HG03135 (cell line): Measurements from ENCODE around the gene AGPAT1.
"Not testable (repeated sequence)": the region's sequence is repeated elsewhere in the genome, so short reads cannot be mapped to it uniquely, and the experiment has no call there.

Experiments used
- ATAC-seq: cut with Tn5 transposase; IDR thresholded peaks from one replicate; pipeline ENCODE4 v1.9.1; 2021; ENCODE audit warnings: mild to moderate bottlenecking, moderate library complexity; ENCODE audit not compliant: unreplicated experiment

Gene AGPAT1, protein sequence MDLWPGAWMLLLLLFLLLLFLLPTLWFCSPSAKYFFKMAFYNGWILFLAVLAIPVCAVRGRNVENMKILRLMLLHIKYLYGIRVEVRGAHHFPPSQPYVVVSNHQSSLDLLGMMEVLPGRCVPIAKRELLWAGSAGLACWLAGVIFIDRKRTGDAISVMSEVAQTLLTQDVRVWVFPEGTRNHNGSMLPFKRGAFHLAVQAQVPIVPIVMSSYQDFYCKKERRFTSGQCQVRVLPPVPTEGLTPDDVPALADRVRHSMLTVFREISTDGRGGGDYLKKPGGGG

DNA sequence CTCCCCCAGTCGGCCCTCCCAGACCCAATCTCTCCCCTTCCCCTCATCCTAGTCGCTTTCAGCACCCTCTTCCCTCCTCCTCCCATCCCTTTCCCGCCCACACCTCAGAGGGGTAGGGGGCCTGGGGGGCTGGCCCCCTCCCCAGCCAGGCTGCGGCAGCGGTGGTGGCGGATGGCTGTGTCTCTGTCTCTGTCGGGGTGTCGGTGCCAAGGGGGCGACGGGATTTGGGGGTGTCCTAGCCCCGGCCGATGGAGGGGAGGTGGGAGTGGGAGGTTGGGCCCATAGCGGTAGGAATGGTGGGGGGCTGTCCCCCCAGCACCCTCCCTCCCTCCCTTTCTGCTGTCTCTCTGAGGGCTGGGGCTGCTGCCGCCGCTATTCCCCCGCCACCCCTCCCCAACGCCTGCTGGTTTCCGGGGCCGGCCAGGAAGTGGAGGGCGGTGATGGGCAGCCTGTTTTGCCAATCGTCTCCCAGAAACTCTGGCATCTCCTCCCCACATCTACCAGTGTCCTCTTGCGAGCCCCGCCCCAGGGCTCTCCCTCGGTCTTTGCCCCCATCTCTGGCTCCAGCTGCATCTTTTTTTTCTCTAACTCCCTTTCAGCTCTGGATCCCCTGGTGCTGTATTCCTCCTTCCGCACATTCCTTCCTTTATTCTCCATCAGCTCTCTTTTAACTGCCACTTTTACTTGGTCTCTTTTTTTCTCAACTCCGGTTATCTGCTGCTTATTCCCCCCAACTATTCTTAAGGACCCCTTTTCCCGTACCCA, at the start of gene AGPAT1:
Gene AGPAT1, minus strand, starts transcription at position 374 of the 765 bp plus-strand sequence. CDS start 4,588 bp downstream, outside the sequence.
- ATAC-seq, result peak; percentile 39

DNA sequence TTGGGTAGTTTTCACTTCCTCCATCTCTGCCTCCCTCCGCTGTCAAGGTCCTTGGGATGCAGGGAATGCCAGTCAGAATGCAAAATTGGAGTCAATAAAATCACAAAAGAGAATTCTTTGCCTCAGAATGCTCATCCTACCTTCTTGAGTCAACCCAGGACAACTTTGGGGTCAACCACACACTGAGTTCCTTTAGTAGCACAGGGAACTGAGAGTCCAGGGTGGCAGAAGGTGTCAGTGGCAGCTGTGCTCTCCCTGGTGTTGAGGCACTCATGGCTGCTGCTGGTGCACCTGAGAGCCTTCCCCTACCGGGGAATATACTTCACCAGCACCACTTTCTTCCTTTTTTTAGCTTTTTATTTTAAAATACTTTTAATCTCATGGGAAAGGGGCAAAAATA, 48.8 kb upstream of the AGPAT1 start:
- ATAC-seq, result no peak

DNA sequence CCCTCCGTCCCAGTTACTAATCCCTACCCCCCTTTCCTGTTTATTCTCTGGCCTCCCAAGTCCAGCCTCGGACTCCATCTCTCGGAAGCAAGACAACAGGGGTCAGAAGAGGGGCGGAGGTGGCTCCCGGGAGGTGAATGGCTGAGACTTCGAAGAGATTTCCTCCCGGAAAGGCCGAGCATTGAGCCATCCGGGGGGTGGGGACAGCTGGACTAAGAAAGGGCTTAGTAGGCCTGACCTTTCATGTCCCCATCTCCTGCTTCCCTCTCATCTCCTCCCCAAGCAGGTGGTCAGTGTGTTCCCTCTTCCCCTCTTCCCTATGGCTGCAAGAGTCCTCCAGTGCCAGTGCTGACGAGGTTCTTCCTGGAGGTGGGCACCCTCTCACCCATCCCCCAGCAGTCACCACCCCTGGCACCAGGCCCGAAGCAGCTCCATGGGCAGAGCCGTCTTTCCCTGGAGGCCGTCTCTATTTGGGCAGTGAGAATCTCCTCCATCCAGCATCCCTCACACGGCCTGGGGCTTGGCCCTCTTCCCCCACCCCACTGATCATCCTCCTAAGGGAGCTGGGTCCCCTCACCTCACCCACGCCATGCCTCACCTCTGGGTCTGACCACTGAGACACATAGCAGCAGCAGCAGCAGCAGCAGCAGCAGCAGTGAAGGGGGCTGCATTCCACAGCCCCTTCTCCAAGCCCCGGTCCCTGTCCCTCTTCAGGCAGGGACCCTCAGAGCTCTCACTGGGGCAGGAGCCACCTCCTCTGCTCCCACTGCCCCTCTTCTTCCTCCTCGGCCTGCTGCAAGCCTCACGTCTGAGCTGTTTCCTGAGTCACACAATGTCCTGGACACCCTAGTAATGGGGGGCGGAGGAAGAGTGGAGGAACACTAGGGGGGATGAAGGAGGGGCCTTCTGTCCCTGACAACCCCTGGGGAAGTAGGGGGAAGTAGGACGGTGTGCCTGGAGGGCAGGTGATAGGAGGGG, 47.7 kb upstream of the AGPAT1 start, which contains the start of gene NOTCH4:
Gene NOTCH4, minus strand, starts transcription at position 810 of the 978 bp plus-strand sequence. Its CDS starts 139 bp downstream, at position 671.
- ATAC-seq, result no peak

DNA sequence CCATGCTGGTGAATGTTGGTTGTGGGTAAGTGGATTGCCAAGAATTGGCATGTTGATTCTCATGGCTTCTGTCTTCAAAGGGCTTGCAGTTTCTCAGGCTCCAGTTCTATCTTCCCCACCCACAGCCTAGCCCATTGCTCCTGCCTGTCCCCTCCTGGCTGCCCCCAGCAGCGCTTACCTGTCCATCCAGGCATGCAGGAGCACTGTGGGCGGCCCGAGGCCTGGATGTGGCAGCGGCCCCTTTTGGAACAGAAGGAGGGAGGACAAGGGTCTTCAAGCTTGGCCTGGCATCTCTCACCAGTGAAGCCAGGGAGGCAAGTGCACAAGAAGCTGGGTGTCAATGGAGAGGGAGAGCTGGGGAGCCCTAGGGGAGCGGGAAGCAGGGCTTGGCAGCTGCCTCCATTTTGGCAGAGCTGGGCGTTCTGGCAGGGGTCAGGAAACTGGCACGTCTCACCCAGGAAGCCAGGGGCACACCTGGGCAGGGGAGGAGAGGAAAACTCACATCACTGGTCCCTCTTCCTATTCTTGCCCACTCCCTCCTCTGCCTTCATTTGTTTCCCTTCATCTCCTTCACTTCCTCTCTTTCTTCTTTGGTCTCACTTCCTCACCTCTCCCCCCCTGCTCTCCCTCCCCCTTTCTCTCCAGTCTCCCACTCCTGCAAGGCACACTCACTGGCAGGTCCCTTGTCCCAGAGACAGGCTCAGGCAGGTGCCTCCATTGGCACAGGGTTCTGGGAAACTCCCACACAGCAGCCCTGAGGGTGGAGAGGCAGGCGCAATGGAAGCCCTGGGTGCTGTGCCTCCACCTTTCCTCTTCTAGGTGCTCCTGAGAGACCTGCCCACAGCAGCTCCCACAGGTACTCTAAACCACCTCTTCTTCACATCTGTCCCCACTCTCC, 46.7 kb upstream of the AGPAT1 start:
- no peak for ATAC-seq

DNA sequence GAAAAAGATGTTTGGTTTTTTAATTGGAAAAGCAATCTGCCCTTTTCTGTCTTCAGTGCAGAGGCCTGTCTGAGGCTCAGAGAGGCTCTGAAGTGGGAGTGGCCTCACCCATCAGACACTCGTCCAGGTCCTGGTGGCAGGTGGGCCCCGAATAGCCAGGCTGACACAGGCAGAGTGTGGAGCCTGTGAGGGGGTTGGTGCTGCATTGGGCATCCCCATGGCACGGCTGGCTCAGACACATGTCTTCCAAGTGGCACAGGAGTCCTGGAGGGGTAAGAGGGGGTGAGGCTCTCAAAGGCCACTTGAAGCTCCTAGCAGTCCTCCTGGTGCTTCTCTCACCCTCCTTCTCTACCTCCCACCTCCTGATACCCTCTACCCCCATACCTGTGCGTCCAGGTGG, 44.1 kb upstream of the AGPAT1 start:
- ATAC-seq, result no peak

DNA sequence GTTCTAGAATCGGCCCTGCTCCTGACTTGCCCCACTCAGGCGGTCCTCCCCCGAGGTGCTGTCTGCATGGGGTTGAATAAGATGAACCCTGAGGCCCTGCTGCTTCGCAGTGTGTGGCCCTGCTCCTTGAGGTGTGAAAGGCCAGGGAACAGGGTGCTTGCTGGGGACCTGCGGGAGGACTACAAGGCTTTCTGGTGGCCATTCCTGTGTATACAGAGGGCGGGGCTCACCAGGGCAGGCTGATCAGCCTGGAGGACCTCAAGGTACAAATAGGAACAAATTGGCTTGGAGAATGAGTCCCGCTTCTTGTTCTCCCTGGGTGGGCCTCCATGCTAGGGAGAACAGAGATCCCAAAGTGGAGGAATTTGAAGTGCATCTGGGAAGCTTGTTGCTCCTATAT, 42.3 kb upstream of the AGPAT1 start:
- ATAC-seq, result no peak

DNA sequence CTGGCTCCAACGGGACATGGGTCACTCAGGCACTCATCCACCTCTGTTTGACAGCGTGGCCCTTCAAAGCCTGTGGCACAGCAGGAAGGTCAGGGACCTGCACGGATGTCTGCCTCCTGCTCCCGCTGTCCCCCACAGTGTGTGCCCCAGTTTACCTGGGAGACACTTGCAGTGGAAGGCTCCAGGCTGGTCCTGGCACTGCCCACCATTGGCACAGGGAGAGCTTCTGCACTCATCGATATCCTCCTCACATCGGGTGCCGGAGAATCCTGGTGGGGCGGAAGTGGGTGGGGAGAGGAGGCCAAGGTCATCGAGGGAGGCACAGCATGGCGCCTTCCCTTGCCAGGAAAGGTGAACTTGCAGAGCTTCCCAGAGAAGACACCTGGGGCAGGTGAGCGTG, 41.1 kb upstream of the AGPAT1 start:
- no peak for ATAC-seq

DNA sequence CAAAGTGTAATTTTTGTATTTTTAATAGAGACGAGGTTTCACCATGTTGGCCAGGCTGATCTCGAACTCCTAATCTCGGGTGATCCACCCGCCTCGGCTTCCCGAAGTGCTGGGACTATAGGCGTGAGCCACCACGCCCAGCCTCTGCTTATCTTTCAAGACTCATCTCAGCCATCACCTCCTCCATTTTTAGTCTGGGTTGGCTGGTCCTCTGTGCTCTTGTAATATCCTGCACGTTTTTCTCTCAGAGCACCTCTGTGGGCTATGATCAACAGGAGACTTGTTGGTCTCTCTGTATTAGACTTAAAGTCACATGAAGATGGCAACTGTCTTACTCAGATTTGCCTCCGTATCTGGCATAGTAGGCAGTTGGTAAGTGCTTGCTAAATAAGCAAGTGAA, 40.4 kb upstream of the AGPAT1 start:
- ATAC-seq, result no peak

DNA sequence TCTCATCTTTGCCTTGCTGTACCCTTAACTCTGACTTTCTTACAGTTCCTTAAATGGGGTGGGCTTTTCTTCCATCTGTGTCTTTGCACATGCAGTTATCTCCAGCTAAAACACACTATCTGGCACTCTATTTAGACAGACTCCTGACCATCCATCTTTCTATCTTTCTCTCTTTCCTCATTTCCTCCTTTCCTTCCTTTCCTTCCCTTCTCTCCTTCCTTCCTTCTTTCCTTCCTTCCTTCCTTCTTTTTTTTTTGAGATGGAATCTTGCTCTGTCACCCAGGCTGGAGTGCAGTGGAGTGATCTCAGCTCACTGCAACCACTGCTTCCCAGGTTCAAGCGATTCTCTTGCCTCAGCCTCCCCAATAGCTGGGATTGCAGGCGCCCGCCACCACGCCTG, 39.7 kb upstream of the AGPAT1 start:
- ATAC-seq, result no peak

DNA sequence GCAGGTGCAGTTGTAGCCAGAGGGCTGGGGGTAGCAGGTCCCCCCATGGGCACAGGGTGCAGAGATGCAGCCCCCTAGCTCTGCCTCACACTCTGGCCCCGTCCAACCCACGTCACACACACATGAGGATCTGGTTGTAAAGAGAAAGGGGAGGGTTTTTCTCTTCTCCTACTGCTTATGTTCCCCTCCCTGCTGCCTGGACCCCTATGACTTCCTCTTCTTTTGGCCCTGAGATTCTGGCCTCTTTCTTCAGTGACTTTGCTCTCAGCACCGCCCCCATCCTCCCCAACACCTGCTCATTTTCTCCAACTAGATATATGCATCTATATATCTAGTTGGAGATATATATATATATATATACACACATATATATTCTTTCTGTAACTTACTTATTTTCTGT, 38.2 kb upstream of the AGPAT1 start:
- no peak for ATAC-seq

DNA sequence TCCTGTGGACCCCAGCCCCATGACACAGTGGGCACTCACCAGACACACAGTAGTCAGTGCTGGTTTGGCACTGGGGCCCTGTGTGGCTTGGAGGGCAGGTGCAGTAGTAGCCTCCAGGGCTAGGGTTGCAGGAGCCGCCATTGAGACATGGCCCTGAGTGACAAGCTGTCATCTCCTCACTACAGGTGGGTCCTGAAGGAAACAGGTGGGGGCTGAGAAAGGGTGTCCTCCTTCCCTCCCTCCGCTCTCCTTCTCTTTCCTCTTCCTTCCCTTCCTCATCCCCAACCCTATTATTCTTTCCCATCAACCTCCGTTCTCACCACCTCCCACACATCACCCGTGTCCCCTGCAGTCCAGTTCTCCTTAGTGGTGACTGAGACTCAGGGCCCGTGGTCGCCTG, 37.8 kb upstream of the AGPAT1 start:
- no peak for ATAC-seq

DNA sequence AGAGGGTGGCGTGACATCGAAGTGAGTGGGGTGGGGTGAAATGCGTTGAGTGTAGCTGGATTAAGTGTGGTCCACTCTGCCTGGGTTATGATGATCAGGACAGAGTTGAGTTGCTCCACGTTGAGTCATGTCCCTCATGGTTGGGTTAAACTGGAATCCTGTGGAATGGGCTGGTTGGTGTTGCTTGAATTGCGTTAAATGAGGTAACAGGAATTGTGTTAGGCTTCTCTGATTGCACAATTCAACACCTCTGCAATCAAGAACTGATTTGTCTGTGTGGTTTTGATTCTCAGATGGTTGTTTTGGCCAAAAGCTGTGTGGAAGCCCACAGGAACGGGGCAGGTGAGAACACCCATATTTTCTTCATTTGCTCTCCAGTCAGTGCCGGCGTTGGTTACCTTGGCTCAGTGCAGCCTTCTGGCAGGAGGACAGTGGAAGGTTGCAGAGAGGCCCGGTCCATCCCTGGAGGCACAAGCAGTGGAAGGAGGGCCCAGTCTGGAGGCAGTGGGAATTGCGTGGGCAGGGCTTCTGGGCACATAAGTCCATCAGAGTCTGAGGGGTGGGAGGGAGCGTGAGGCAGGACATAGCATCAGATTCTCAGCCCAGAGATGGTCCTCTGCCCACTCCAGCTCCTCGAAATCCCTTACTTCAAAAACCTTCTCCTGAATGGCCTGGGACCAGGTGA, 36.3 kb upstream of the AGPAT1 start:
- ATAC-seq, result no peak

DNA sequence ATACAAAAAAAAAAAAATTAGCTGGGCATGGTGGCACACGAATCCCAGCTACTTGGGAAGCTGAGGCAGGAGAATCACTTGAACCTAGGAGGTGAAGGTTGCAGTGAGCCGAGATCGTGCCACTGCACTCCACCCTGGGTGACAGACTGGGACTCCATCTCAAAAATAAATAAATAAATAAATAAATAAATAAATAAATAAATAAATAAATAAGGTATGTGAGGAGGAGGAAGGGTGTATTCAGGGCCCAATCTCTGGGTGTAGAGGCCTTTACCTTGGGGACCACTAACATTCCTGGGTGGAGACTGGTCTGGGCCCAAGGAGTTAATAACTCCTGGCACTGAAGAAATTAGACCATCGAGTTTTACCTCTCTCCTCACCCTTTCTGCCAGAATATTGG, 35.5 kb upstream of the AGPAT1 start:
- not testable (repeated sequence) for ATAC-seq

DNA sequence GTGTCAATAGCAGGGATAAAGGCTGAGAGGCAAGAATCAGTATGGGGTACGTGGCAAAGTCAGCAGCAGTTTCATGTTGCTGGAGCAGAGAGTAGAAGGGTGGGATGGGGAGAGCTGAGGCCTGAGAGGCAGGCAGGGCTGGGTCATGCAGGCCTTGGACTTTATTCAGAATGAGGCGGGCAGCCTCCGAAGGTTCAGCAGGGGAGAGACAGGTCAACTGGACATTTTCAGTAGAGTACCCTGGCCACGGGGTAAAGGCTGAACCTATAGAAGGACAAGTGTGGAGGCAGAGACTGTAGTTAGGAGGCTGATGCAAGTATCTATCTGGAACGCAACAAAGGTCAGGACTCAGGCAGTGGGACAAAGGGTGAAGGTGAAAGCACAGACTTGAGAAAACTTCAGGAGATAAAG, 34.3 kb upstream of the AGPAT1 start:
- ATAC-seq, result no peak

DNA sequence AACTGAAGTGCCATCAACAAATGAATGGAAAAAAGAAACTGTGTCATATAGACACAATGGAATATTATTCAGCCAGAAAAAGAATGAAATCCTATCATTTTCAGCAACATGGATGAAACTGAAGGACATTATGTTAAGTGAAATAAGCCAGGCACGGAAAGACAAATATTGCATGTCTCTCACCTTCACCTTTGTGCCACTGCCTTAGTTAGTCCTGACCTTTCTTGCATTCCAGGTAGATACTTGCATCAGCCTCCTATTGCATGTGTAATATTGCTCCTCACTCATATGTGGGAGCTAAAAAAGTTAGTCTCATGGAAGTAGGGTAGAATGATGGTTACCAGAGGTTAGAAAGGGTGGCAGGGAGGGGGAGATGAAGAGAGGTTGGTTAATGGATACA, 33.1 kb upstream of the AGPAT1 start:
- ATAC-seq, result no peak

DNA sequence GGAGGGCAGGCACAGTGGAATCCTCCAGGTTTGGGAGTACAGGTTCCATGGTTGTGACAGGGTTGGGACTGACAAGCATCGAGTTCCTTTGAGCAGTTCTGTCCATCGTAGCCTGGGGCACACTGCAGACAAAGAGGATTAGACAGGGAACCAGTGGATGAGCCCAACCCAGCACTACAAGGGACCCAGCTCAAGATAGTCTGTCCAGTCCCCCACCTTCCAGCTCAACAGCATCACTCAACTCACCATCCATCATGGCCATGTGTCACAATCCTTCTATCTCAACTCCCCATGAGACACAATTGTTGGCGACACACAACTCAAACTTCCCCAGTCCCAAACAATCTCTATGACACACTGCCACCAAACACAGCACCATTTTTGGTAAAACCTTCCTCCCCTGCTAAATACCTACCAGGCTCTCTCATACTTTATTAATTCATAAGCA, 28.4 kb upstream of the AGPAT1 start:
- no peak for ATAC-seq

DNA sequence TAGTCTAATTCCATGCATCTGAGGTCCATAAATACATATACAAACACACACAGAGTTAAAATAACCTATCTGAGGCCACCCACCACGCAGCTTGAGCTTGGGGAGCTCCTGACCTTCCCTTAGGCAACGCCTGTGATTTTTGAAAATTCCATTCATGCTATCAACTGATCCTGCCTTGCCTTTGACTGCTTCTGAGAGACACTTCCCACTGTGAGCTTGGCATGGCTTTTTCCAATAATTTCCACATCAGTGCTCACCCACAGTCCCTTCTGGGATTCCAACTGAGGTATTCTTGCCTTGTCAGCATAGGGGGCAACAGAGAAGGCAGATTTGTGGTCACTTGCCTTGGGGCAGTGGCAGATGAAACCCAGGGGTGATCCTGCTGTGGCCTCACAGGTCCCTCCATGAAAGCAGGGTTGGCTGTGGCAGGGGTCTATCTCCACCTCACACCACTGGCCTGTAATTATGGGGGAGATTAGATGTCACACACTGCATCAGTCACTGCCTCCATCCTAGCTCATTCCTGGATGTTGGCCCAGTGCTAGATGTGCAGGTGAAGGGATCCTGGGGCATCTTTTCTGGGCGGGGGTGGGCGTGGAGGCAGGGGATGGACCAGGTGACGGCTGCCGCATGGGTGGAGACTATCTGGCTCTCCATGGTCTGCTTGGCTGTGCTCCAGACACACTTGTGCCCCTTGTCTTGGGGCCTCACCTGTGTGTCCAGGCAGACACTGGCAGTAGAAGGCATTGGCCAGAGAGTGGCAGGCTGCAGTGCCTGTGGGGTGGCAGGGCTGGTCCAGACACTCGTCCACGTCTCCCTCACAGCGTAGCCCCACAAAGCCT, 27.8 kb upstream of the AGPAT1 start:
- ATAC-seq, result no peak

DNA sequence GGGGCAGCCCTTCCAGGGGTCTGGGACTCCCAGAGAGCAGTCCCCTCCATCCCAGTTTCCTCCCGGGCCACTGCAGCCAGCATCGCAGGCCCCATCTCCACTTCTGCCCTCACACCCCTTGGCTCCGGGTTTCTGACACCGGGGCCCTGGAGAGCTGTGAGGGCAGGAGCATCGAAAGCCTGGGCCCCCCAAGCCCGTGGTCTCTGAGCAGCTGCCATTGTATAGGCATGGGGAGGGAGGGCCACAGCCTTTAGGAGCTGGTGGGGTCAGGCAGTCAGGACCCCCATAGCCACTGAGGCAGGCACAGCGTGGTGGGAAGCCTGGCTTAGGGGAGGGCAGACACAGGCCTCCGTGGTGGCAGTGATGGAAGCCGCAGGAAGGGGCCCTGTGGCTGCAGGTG, 26.3 kb upstream of the AGPAT1 start:
- no peak for ATAC-seq
